ENCODE results near the gene ITPKB.

The ITPKB gene

DNA sequence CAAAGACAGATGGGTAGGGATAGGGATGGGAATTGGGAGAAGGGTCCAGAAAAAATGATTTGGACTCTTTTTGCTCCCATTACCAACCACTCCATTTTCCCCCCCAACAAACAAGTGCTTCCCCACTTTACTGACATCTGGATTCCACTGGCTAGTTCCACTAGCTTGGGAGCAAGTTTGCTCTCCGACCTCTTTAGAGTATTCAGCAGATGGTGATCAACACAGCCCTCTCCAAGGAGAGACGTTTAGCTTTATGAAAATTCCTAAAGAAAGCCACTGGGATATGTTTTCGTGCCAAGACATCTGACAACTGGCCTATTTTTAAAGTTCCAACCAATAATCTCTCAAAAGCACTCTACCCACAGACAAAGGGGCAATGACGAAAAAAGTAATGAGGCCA is 50.3 kb downstream of the ITPKB start:
- Histone ChIP-seq H3K27me3 (no peaks in the 10 kb centered on the region), H3K9me3 (no peaks in the 10 kb centered on the region), H3K4me1 (peaks cover 0 to 56% (median 40%) of the 10 kb centered on the region in 4 donors), H3K4me3 (no peak overlapping the region), H3K27ac (peak overlapping the region; percentile 33 to 37), H3K36me3 (no peaks in the 10 kb centered on the region)
- intact Hi-C loops (cut with DNase I; ENCODE audit: low total_unique reads) = no loop called here
- TF ChIP-seq, protein P1, sequence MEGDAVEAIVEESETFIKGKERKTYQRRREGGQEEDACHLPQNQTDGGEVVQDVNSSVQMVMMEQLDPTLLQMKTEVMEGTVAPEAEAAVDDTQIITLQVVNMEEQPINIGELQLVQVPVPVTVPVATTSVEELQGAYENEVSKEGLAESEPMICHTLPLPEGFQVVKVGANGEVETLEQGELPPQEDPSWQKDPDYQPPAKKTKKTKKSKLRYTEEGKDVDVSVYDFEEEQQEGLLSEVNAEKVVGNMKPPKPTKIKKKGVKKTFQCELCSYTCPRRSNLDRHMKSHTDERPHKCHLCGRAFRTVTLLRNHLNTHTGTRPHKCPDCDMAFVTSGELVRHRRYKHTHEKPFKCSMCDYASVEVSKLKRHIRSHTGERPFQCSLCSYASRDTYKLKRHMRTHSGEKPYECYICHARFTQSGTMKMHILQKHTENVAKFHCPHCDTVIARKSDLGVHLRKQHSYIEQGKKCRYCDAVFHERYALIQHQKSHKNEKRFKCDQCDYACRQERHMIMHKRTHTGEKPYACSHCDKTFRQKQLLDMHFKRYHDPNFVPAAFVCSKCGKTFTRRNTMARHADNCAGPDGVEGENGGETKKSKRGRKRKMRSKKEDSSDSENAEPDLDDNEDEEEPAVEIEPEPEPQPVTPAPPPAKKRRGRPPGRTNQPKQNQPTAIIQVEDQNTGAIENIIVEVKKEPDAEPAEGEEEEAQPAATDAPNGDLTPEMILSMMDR (IDR thresholded peaks at IDR 0.05) = no peak
- DNase-seq = no peak

DNA sequence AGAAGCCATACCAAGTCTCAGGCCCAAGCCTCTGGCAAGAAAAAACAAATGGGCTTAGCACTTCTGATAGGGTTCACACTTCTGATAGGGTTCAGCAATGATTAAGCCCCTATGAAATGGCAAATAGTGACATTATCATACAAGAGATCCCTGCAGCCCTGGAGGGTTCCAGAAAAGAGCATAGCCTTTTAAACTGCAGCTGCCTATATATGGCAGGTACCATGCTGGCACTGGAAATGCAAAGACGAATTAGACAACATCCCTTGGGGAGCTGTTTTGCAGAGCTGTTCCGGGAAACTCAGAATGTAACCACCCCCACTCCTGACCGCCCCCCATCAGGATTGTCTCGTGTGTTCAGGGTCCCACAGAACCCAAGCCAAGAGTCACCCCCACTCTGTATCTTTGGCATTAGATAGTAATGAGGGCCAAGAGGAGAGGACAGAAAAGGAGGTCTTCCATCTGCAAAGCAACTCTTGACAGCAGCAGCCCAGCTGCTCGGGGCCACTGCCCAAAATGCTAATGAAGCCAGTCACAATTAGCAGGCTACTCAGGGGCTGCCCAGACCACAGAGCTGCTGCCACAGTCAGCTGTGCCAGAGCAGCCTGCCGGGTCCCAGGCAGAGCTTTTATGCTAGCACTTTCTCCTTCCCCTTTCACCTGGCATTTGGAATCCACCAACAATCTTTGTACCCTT is 50.9 kb downstream of the ITPKB start:
- Histone ChIP-seq H3K36me3 (no peaks in the 10 kb centered on the region), H3K27me3 (no peaks in the 10 kb centered on the region), H3K4me1 (peaks cover 0 to 56% (median 41%) of the 10 kb centered on the region in 4 donors), H3K27ac (peak overlapping the region; percentile 33 to 37), H3K9me3 (no peaks in the 10 kb centered on the region), H3K4me3 (no peak overlapping the region)
- no peak for DNase-seq
- intact Hi-C loops (cut with DNase I; ENCODE audit: low total_unique reads) = no loop called here
- TF ChIP-seq, protein P1 (IDR thresholded peaks at IDR 0.05) = no peak

DNA sequence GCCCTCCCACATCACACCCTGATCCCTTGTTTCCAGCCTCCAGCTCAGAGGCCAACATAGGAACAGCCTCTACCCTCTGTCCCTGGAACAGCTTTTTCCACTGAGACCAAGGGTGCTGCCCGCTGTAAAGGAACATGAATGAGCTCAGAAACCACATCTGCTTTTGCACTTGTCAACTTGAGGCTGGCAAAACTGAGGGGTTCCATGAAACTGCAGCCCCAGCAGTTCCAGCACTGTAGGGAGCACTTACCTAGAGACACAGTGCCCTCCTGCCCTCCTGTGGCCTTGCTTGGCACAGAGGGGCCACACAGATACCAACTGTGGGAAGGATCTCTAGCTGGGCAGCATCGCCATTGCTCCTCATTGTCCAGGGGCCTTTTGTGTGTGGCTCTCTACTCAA is 51.7 kb downstream of the ITPKB start:
- no peak for DNase-seq
- intact Hi-C loops (cut with DNase I; ENCODE audit: low total_unique reads) = no loop called here
- Histone ChIP-seq H3K4me1 (peaks cover 0 to 56% (median 40%) of the 10 kb centered on the region in 4 donors), H3K27me3 (no peaks in the 10 kb centered on the region), H3K36me3 (no peaks in the 10 kb centered on the region), H3K9me3 (no peaks in the 10 kb centered on the region), H3K27ac (peak overlapping the region; percentile 37 to 49), H3K4me3 (no peak overlapping the region)
- TF ChIP-seq, protein P1 (IDR thresholded peaks at IDR 0.05) = no peak

DNA sequence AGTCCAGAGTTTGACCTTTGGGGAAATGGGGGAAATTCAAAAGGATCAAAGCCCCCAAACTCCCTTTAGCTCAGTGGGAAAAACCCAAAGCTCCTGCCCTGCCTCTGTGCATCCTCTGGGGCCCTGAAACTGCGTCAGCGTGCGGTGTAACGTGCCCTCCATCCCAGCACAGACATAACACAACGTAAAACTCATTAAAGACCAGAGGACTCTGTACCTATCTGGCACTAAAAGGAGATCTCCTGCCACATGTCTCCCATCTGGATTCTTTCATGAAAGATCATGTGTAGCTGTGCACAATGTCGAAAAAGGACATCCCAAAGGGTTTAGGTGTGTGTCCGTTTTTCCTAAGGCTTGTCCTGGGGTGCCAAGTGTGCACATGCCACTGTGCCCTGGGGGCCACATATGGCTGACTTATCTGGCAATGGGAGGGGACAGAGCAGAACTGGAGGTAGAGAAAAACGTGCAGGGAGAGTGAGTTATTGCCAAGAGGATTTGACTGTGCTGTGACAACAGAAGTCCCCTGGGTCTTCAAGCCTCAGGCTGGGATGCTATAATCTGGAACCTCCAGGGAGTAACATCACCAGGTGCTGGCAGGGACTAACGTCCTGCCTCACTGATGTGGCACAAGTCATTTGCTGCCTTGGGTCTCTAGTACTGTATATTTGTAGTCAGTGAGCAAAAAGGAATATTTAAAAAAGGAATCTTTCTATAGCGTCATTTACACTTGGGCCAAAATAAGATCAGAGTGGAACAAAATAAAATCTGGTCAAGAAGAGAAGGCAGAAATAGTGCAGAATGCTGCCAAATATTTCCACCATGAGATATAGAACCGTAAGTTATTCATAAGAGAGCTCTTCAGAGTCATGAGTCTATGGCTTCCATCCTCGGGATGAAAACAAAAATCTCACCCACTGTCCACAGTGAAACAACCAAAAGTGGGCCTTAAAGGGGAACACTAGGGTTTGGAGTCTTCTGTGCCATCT is 52.3 kb downstream of the ITPKB start:
- Histone ChIP-seq H3K36me3 (no peaks in the 10 kb centered on the region), H3K4me3 (no peak overlapping the region), H3K9me3 (no peaks in the 10 kb centered on the region), H3K27me3 (no peaks in the 10 kb centered on the region), H3K4me1 (peaks cover 0 to 56% (median 40%) of the 10 kb centered on the region in 4 donors), H3K27ac (peak overlapping the region; percentile 37 to 49)
- no peak for DNase-seq
- TF ChIP-seq, protein P1 (IDR thresholded peaks at IDR 0.05) = no peak
- intact Hi-C loops (cut with DNase I; ENCODE audit: low total_unique reads) = no loop called here

DNA sequence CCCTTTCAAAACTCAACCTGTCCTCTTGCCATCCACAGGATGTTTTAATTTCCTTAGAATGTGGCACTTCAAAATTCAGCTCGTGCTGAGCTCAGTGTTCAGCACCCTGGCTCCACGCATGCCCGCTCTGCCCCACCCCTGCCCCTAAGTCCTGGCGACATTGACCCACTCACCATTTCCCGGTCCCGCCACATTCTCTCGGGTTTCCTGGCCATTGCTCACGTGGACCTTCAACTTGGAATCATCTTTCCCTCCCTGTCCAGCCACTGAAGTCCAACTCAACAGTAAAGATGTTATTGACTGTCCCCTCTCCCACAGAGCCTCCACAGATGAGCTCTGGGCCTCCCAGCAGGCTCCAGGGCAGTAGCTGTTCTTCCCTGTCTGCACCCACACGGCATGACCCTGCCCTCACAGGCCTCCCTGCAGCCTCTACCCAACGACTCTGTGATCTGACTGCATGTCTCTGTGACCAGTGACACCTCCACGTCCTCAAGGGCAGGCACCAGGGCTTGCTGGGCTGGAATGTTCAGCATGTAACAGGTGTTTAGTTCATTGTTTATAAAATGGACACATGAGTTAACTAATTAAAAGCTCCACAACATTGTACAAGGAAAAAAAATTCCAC is 53.8 kb downstream of the ITPKB start:
- Histone ChIP-seq H3K4me3 (no peak overlapping the region), H3K9me3 (no peaks in the 10 kb centered on the region), H3K27ac (no peak overlapping the region), H3K27me3 (no peaks in the 10 kb centered on the region), H3K36me3 (no peaks in the 10 kb centered on the region), H3K4me1 (peaks cover 0 to 55% (median 41%) of the 10 kb centered on the region in 4 donors)
- TF ChIP-seq, protein P1 (IDR thresholded peaks at IDR 0.05) = no peak
- intact Hi-C loops (cut with DNase I; ENCODE audit: low total_unique reads) = no loop called here
- no peak for DNase-seq

Data from tibial artery (tissue), 4 donors.